Activated effector memory CD4-positive, alpha-beta T cell treated with anti-CD3 and anti-CD28 coated beads, Interleukin-2, amount 50 U/mL, for 16 hours (primary cell): ENCODE data around the gene LMOD1.
"Not testable (repeated sequence)": the region's sequence is repeated elsewhere in the genome, so short reads cannot be mapped to it uniquely, and the experiment has no call there.

ENCODE experiments used
- DNase-seq: peaks from one replicate; pipeline ENCODE4 v3.0.0-alpha.2; 2020

LMOD1 gene

DNA sequence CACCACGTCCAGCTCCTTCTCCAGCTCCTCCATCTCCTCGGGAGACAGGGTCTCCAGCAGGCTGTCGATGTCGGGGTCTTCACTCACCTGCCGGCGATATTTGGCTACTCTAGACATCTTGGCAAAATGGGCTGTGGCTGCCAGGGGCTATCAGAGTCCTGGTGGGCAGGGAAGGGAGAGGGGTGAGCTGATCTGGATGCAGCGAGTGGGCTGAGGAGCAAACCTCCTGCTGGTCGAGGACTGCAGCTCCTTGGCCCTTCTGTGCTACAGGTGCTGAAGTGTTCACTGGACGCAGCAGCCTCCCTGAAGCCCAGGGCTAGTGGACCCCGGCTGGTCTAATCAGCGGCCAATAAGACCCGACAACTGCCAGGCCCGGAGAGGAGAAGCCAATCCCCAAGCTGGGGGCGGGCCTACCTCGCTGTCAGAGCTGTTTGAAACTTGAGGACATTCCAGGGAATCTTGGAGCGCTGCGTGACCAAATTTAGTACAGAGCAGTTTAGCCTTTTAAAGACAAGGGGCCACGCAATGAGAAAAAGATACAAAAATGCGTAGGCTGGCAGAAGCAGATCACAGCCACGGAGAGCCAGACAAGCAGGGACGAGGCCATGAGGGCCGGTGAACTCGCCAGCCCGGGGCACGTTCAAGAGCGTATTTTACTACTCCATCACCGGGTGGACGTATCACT is at the start of gene LMOD1:
Gene LMOD1, minus strand, starts transcription at position 325 of the 685 bp plus-strand sequence. Its CDS starts 208 bp downstream, at position 117.
- no peak for DNase-seq

DNA sequence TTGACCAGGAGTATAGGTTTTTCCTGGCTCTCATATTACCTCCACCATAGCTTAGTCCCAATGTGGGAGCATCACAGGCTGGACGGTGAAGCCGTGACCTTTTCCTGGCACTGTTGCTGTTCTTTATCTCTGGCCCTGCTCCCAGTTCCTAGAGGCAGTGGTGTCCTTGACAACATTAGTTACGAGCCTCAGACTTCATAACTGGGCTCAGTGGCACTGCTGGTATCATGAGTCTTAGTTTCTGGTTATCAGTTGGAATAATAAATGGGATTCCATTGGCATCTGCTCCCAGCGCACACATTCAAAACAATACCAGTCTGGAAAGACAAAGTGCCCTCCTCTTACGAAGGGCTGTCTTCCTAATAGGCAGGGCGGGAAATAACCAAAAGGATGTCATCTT is 44.1 kb upstream of the LMOD1 start:
- peak; percentile 24 for DNase-seq

DNA sequence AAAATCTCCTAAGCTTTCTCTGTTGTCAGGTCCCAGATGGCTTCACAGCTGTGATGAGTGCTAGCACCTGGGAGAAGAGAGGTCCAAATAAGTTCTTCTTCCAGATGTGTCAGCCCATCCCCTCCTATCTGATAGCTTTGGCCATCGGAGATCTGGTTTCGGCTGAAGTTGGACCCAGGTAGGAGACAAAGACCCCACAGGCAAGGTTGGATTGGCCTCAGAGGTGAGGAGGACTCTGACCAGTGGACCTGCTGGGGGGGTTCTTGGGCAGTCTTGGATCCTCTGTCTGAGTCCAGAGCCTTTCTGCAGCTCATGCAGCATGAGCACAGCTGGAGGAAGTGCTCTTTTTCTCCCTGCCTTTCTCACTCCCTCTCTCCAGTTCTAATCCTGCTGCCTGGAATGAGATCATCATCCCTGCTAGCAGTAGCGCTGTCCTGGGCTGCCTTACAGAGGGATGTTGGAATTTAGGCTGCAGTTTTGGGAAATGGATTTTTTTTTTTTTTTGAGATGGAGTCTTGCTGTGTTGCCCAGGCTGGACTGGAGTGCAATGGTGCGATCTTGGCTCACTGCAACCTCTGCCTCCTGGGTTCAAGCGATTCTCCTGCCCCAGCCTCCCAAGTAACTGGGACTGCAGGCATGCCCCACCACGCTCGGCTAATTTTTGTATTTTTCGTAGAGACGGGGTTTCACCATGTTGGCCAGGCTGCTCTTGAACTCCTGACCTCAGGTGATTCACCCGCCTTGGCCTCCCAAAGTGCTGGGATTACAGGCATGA is 43.2 kb upstream of the LMOD1 start:
- DNase-seq = peak; percentile 44

- DNase-seq = peak; percentile 6
These were observed 42.3 kb upstream of the LMOD1 start for GRCh38 chr1:201988601-201989000.

DNA sequence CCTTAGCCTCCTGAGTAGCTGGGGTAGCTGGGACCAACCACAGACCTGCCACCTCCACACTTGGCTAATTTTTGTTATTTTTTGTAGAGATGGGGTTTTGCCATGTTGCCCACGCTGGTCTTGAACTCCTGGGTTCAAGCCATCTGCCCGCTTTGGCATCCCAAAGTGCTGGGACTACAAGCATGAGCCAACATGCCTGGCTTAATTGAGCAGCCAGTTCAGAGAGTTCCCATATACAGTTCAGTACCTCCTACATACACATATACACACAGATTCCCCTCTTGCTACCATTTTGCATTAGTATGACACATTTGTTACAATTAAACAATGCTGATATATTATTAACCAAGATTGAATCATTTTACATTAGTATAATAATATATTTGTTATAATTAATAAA is 39.0 kb upstream of the LMOD1 start:
- DNase-seq = no peak

GRCh38 chr1:201984446-201984845 is 38.1 kb upstream of the LMOD1 start:
- no peak for DNase-seq

DNA sequence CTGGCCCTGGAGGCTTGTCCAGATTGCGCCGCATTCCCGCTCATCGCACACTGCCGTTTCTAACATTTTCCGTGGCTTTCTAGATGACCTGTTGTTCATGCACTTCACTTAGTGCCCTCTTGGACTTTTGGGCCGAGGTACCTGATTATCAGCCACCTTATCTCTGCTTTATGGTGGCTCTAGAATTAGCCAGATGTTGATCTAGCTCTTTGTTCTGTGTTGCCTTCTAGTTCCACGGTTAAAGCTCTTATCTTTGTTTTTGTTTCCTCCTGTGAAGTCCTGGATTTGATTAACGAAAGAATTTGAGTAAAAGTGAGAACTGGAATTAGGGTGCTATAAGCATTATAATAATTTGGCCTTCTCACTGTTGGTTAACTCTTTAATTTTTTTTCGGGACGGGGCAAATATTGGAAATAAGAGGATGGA is 37.0 kb upstream of the LMOD1 start:
- no peak for DNase-seq

- peak; percentile 84 for DNase-seq
These were observed 36.5 kb upstream of the LMOD1 start, which contains the start of gene RNPEP for GRCh38 chr1:201982623-201983379. Gene RNPEP, plus strand, starts transcription at chr1:201982648. Its CDS starts 19 bp downstream, at chr1:201982667.

GRCh38 chr1:201982082-201982622 is 35.8 kb upstream of the LMOD1 start:
- DNase-seq = peak; percentile 89

DNA sequence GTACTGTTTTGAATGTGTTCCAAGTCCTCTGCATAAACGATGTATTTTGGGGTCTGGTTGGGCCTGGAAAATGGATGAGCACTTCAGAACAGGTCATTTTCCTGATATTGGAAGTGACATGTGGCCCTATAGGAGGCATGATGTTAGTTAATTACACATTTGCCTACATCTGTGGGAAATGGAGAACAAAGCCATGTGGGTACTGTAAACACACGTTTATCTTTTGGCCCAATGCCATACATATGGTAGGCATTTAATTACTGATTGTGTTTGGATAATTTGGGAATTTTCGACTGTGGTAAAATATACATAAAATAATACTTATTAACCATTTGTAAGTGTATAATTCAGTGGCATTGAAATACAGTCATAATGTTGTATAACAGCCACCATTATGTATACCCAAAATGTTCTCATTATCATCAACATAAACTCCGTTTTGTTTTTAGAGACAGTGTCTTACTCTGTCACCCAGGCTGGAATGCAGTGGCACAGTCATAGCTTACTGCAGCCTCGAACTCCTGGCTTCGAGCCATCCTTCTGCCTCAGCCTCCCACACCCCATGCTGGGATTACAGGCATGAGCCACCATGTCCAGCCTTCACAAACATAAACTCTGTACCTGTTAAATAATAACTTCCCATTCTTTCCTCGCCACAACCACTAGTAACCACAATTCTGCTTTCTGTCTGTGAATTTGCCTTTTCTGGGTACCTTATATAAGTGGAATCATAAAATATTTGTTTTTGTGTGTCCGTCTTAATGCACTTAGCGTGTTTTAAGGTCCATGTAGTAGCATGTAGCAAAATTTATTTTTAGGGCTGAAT is 24.2 kb upstream of the LMOD1 start:
- DNase-seq = no peak

DNA sequence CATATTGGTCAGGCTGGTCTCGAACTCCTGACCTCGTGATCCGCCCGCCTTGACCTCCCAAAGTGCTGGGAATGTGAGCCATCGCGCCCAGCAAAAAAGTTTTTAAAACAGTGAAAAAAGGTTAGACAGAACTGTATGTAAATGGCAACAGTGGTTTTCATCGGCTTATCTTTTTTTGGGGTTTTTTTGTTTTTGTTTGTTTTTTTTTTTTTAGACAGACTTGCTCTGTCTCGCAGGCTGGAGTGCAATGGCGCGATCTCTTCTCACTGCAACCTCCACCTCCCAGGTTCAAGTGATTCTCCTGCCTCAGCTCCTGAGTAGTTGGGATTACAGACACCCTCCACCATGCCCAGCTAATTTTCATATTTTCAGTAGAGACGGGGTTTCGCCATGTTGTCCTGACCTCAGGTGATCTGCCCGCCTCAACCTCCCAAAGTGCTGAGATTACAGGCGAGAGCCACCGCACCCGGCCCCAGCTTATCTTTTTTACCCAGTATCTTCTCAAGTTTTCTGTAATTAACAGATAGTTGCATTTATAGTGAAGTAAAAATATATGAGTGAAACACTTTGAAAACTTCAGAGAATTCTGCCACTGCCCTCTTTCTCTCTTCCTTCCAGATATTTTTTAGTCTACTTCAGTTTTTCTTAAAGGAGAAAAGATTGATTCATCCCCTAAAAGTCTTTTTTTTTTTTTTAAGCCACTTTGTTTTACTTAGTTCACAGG is 22.0 kb upstream of the LMOD1 start:
- DNase-seq = no peak

- DNase-seq = no peak
These were observed 19.8 kb upstream of the LMOD1 start for GRCh38 chr1:201966171-201966570.

DNA sequence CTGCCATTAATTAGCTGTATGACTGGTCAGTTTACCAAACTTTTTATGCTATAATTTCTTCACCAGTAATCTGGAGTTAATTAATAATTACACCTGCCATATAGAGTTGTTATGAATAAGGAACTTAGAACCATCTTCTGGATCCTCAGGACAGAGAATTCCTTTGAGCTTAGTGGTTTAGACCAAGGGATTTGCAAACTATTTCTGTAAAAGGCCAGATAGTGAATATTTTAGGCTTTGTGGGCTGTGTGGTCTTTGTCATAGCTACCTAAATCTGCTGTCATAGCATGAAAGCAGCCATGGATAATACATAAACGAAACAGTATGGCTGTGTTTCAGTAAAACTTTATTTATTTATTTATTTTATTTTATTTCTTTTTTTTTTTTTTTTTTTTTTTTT is 17.9 kb upstream of the LMOD1 start:
- DNase-seq = no peak

DNA sequence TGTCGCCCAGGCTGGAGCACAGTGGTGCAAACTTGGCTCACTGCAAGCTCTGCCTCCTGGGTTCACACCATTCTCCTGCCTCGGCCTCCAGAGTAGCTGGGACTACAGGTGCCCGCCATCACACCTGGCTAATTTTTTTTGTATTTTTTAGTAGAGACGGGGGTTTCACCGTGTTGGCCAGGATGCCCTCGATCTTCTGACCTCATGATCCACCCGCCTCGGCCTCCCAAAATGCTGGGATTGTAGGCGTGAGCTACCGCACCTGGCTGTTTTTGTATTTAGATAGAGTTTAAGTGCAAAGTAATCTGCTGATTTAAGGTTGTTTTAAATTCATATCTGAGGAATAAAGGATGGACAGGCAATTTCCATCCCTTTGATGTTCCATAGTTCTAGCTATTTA is 16.0 kb upstream of the LMOD1 start:
- DNase-seq = not testable (repeated sequence)

- DNase-seq = no peak
These were observed 12.0 kb upstream of the LMOD1 start for GRCh38 chr1:201958348-201958747.

DNA sequence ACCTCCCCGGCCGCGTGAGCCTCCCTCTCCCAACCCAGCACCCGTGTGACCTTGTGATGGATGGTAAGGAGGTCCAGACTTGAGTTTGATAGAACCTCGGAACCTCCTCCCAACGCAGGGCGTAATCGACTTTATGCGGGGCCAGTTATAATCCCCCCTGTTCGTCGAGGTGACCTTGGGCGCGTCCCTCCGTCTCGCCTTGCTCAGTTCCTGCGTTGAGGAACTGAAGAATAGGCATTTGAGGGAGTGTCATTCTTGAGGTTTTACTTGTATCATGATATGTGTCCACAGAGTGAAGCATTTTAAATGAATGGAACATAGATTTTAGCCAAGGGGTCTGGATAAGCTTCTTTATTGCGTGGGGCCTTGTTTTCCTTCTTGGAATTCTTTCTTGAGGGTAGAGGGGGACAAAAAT is 9.4 kb upstream of the LMOD1 start:
- no peak for DNase-seq

- peak; percentile 98 for DNase-seq
These were observed 8.8 kb upstream of the LMOD1 start, which contains the start of gene TIMM17A for GRCh38 chr1:201955009-201955728. Gene TIMM17A, plus strand, starts transcription at chr1:201955503. Its CDS starts 24 bp downstream, at chr1:201955527.

DNA sequence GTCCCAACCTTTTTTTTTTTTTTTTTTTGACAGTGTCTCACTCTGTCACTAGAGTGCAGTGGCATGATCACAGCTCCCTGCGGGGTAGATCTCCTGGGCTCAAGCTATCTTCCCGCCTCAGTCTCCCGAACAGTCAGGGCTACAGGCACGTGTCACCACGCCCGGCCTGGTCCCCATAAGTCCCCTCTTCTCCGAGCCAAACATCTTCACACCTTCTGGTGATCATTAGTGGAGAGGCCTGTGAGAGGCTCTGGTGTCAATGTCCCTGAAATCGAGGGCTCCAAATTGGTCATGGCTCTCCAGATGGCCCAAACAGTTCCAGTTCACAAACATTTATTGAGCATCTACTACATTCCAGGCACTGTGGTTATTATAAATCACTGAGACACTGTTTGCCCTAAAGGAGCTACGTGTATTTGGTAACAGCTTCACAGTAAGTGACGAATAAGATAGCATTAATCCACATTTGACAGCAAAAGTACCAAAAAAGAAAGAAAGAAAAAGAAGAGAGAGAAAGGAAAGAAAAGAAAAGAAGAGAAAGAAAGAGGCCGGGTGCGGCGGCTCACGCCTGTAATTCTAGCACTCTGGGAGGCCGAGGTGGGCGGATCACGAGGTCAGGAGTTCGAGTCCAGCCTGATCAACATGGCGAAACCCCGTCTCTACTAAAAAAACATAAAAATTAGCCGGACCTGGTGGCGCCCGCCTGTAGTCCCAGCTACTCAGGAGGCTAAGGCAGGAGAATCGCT is 8.1 kb upstream of the LMOD1 start:
- peak; percentile 64 for DNase-seq

DNA sequence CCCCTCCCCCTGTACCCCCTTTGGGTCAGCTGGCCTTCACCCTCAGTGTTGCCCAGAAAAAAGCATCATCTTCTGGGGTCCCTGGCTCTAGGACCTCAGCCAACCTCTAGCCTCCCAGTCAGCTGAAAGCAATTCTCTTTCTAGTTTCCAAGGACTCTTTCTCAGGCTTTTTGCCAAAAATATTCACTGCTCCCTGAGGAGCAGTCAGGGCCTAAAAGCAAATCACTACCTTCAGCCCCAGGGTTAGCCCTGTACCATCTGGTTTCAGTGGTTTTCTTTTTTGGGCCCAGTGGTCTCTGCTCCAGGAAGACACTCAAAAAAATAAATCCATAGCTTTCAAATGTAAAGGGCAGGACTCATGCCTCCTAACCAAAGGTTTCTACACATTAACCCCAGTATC is 3.1 kb upstream of the LMOD1 start:
- no peak for DNase-seq

- no peak for DNase-seq
These were observed 1.3 kb upstream of the LMOD1 start for GRCh38 chr1:201947697-201948008.
